Activated CD4-positive, alpha-beta T cell treated with anti-CD3 and anti-CD28 coated beads, Interleukin-2, Interleukin-6, amounts not matched to agents 100 ng/mL and 50 ng/mL, durations not matched to agents 16 hours and 8 hours (primary cell): ENCODE measurements around the gene NEUROD4.

Source experiments
- DNase-seq: peaks from one replicate; pipeline ENCODE4 v3.0.0-alpha.2; 2020

Gene NEUROD4

GRCh38 chr12:54998958-54999510 is 20.7 kb upstream of the NEUROD4 start:
- DNase-seq = no peak

GRCh38 chr12:55001198-55001868 is 18.4 kb upstream of the NEUROD4 start:
- no peak for DNase-seq

GRCh38 chr12:55002355-55002754 is 17.4 kb upstream of the NEUROD4 start:
- DNase-seq = no peak

- no peak for DNase-seq
Measured at GRCh38 chr12:55008944-55009585, 10.7 kb upstream of the NEUROD4 start.

GRCh38 chr12:55017416-55017925 is 2.3 kb upstream of the NEUROD4 start:
- no peak for DNase-seq

GRCh38 chr12:55024575-55024974 is 4.8 kb downstream of the NEUROD4 start:
- DNase-seq = no peak

GRCh38 chr12:55025508-55025907 is 5.7 kb downstream of the NEUROD4 start:
- no peak for DNase-seq

- DNase-seq = no peak
Measured at GRCh38 chr12:55034218-55034617, 14.4 kb downstream of the NEUROD4 start.

- DNase-seq = no peak
Measured at GRCh38 chr12:55036326-55037115, 16.7 kb downstream of the NEUROD4 start.

- no peak for DNase-seq
Measured at GRCh38 chr12:55037351-55037987, 17.7 kb downstream of the NEUROD4 start.

GRCh38 chr12:55039395-55040354 is 19.9 kb downstream of the NEUROD4 start:
- no peak for DNase-seq

GRCh38 chr12:55041345-55042055 is 21.7 kb downstream of the NEUROD4 start:
- DNase-seq = no peak

GRCh38 chr12:55043542-55043941 is 23.8 kb downstream of the NEUROD4 start:
- no peak for DNase-seq

- DNase-seq = no peak
Measured at GRCh38 chr12:55044135-55044534, 24.4 kb downstream of the NEUROD4 start.

GRCh38 chr12:55049676-55050075 is 29.9 kb downstream of the NEUROD4 start:
- DNase-seq = no peak

- no peak for DNase-seq
Measured at GRCh38 chr12:55051197-55051947, 31.6 kb downstream of the NEUROD4 start.

GRCh38 chr12:55057481-55057880 is 37.7 kb downstream of the NEUROD4 start:
- no peak for DNase-seq

- no peak for DNase-seq
Measured at GRCh38 chr12:55058082-55058481, 38.3 kb downstream of the NEUROD4 start.

GRCh38 chr12:55058776-55059175 is 39.0 kb downstream of the NEUROD4 start:
- DNase-seq = no peak

GRCh38 chr12:55060470-55060869 is 40.7 kb downstream of the NEUROD4 start:
- DNase-seq = peak; percentile 84
